EL (cell line): Measurements from ENCODE around the gene ADRA2A.

ENCODE experiments used
- DNase-seq: peaks from one replicate; pipeline ENCODE4 v3.0.0-alpha.2; 2016

Gene ADRA2A

DNA sequence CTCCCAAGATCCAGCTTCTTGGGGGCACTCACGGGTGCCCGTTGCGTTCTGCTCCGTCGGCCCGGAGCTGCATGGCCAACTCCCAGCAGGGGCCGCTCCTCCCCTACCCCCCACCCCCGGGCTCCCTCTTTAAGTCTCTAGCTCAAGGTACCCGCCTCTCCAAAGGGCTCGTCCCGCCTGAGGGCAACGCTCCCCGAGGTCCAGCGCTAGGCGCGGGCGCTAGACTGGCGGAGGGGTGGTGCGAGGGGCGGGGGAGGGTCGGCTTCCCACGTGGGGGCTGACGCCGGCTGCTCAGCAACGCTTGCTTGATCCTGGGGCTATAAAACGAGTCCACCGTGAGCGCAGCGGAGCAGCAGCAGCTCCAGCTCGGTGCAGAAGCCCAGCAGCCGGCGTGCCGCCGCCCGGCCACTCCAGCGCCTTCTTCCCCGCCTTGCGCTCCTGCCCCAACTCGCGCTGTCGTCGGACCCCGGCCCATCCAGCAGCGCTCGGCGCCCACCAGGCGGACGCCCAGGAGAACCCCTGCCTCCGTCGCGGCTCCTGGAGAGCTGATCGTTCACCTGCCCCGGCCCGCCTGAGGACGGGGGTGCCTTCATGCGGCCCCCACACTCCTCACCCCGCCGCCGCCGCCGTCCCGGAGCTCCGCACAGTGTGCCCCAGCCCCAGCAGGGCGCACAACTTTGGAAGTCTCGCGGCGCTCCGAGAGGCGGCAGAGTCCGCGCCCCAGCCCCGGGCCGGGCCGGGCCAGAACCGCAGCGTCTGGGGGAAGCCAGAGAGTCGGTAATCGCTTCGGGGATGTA lies at the start of gene ADRA2A:
TSS of gene ADRA2A (plus strand) at position 348 of the 797 bp plus-strand sequence. CDS start 968 bp downstream, outside the sequence.
- peak; percentile 80 for DNase-seq

DNA sequence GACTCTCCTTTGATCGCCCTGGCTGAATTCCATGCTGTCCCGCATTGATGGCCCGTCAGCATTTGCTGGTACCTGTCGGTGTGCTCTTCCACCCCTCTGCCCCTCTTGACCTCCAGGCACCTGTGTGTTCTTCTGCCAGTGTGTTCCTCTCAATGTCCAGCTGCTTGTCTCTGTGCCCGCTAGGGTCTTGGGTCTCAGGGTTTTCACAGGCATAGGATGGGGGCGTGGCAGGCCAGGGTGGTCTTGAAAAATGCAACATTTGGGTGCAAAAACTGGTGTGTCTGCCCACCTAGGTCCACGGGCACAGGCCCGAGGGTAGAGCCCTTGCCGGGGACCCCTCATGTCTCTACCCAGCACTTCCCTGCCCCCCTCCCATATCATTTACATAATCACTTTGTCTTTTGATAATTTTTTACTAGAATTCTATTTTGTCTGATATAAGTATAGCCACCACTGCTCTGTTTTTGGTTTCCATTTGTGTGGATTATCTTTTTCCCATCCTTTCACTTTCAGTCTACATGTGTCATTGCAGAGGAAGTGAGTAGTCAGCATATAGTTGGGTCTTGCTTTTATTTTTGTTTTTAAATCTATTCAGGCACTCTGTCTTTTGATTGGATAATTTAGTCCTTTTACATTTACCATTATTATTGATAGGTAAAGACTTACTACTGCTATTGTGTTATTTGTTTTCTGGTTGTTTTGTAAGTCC lies 46.6 kb upstream of the ADRA2A start:
- no peak for DNase-seq

GRCh38 chr10:111034598-111035310 lies 42.1 kb upstream of the ADRA2A start:
- peak; percentile 53 for DNase-seq

DNA sequence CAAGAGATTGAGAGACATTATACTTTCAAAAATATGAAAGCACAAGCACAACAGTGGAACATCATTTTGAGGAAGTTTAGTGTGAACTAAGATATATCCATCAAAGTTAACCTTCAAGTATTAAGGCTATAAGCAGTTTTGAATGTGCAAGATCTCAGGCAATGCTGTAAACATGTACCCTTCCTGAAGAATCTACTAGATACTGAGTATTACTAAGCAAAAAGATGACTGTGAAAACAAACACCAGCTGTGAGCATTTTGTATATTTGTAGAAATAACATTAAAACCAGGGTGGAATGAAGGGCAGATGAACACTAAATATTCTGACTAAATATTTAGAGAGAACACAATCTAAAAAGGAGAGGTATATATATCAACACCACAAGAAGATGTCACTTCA lies 41.3 kb upstream of the ADRA2A start:
- DNase-seq = peak; percentile 33

- no peak for DNase-seq
Measured at GRCh38 chr10:111037858-111038257, 39.0 kb upstream of the ADRA2A start.

DNA sequence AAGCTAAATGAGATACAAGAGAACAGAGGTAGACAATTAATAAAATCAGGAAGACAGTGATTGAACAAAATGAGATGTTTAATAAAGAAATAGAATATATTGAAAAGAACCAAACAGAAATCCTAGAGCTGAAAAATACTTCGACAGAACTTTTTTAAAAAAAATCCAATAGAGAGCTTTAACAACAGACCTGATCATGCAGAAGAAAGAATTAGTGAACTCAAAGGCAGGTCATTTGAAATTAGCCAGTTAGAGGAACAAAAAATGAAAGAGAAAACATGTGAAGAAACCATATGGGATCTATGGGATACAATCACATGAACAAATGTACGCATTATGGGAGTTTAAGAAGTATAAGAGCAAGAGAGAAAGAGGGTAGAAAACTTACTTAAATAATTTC lies 37.3 kb upstream of the ADRA2A start:
- no peak for DNase-seq

DNA sequence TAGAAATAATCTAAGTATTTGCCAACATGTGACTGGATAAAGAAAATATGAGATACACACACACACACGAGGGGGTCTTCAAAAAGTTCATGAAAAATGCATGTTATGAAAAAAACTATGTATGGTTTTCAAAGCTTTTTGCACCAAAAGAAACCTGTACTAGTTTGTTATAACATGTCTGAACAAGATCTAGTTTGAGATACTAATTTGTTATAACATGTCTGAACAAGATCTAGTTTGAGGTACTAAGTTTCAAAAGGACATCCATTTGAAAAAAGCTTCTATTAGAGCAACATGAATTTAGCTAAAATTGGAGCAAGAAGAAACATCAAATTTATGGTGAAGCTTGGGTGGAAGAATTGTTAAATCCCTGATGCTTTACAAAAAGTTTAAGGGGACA lies 19.8 kb upstream of the ADRA2A start:
- DNase-seq = no peak

- DNase-seq = no peak
Measured at GRCh38 chr10:111063471-111063870, 13.4 kb upstream of the ADRA2A start.

- no peak for DNase-seq
Measured at GRCh38 chr10:111072232-111072631, 4.6 kb upstream of the ADRA2A start.

DNA sequence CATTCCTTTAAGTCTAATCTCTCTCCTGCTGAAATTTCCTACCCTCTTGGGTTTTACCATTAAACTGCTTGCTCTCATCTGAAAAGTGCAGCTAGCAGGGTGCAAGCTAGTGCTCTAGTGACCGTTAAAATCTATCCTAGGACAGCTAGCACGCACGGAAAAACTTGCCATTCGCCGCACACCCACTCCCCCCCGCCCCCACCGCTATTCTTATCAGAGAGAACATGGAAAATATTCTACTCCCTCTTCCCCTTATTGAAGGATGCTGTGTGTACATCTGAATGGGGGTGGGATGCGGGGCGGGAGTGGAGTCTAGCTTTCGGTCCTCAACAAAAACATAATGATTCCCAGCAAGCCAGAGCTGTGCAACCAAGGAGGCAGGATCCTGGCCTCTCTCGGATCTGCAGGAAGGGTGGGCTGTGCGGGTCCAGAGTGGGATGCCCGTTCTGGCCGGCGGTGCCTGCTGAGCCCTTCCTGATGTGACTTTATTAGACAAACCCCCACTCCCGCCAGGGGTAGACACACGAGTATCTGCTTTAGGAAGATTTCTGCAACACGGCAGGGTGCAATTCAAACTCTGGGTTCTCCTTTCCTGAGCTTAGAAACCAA lies 1.1 kb upstream of the ADRA2A start:
- no peak for DNase-seq

GRCh38 chr10:111076191-111076681 lies 593 bp upstream of the ADRA2A start:
- peak; percentile 59 for DNase-seq

DNA sequence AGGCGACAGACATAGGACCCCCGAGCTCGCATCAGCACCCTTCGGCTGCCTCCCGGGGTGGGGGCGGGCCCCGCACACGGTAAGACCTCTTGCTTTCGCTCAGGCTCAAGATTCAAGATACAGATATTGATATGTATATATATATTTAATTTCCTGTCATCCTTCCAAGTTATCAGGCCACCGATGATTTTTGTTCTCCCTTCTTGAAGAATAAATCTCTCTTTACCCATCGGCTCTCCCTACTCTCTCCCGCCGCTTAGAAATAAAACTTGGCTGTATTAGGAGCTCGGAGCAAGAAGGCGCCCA lies 603 bp downstream of the ADRA2A start:
- no peak for DNase-seq

DNA sequence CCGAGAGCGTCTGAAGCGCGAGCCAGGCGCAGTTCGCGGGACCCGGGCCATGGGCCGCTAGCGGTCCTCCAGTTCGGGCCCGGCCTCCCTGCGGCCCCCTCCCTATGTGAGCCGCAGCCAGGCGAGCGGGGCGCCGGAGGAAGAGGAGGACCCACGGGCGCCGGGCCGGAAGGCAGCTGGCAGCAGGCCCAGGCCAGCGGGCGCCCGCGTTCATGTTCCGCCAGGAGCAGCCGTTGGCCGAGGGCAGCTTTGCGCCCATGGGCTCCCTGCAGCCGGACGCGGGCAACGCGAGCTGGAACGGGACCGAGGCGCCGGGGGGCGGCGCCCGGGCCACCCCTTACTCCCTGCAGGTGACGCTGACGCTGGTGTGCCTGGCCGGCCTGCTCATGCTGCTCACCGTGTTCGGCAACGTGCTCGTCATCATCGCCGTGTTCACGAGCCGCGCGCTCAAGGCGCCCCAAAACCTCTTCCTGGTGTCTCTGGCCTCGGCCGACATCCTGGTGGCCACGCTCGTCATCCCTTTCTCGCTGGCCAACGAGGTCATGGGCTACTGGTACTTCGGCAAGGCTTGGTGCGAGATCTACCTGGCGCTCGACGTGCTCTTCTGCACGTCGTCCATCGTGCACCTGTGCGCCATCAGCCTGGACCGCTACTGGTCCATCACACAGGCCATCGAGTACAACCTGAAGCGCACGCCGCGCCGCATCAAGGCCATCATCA lies 1.1 kb downstream of the ADRA2A start:
- peak; percentile 49 for DNase-seq

DNA sequence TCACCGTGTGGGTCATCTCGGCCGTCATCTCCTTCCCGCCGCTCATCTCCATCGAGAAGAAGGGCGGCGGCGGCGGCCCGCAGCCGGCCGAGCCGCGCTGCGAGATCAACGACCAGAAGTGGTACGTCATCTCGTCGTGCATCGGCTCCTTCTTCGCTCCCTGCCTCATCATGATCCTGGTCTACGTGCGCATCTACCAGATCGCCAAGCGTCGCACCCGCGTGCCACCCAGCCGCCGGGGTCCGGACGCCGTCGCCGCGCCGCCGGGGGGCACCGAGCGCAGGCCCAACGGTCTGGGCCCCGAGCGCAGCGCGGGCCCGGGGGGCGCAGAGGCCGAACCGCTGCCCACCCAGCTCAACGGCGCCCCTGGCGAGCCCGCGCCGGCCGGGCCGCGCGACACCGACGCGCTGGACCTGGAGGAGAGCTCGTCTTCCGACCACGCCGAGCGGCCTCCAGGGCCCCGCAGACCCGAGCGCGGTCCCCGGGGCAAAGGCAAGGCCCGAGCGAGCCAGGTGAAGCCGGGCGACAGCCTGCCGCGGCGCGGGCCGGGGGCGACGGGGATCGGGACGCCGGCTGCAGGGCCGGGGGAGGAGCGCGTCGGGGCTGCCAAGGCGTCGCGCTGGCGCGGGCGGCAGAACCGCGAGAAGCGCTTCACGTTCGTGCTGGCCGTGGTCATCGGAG lies 1.8 kb downstream of the ADRA2A start:
- no peak for DNase-seq

- DNase-seq = no peak
Measured at GRCh38 chr10:111079241-111079760, 2.5 kb downstream of the ADRA2A start.

- no peak for DNase-seq
Measured at GRCh38 chr10:111079781-111080180, 3.0 kb downstream of the ADRA2A start.

DNA sequence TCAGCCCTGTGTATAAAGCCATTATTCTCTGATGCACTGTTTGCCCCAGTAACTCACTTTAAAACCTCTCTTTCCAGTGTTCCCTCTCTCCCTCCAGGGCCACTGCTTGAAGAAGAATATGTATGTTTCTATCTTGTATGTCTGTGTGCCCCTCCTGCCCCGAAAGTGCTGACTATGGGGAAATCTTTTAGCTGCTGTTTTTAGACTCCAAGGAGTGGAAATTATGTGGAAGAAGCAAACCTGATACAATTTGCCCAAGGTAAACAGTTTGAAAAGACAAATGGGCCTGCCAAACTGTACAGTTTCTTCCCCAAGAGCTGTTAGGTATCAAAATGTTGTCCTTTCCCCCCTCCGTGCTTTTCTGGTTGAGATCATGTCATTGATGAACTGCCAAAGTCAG lies 3.4 kb downstream of the ADRA2A start:
- DNase-seq = no peak

- DNase-seq = no peak
Measured at GRCh38 chr10:111081595-111081994, 4.8 kb downstream of the ADRA2A start.

DNA sequence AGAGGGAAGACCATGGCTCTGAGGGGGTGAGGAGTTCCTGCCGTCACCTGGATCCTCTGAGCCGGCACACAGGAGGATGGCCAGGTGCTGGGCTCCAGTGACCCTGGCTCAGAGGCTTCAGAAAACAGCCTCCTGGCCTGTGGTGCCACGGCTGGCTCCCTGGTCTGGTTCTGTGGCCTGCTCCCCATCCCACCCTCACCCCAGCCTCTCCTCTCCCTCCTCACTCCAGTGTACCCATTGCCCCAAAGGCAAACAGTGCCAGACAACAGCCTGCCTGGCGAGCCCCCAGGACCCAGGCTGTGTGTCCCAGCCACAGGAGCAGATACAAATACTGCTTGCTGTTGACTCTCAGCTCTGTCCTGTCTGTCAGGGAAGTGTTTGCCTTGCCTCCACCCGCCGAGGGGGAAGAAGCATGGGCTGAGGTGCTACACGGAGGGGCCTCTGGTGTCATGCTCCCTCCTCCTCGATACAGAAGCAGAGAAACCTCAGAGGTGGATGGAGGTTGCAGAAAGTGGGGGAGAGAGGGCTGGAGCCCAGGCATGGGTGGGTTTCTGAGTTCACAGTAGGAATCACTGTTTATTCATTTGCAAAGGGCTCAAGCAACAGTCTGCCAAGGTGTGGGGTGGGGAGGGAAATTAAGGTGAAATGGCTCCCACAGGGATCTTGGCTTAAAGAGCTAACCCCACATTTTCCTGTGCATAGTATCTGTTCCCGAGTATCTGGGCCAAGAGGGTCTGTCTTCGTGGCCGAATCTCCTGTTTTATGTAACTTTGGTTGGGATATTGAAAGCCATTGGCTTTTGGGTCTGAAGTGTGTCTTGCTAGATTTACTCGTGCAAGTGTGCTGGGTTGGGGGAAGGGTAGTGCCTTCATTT lies 5.5 kb downstream of the ADRA2A start:
- DNase-seq = no peak

DNA sequence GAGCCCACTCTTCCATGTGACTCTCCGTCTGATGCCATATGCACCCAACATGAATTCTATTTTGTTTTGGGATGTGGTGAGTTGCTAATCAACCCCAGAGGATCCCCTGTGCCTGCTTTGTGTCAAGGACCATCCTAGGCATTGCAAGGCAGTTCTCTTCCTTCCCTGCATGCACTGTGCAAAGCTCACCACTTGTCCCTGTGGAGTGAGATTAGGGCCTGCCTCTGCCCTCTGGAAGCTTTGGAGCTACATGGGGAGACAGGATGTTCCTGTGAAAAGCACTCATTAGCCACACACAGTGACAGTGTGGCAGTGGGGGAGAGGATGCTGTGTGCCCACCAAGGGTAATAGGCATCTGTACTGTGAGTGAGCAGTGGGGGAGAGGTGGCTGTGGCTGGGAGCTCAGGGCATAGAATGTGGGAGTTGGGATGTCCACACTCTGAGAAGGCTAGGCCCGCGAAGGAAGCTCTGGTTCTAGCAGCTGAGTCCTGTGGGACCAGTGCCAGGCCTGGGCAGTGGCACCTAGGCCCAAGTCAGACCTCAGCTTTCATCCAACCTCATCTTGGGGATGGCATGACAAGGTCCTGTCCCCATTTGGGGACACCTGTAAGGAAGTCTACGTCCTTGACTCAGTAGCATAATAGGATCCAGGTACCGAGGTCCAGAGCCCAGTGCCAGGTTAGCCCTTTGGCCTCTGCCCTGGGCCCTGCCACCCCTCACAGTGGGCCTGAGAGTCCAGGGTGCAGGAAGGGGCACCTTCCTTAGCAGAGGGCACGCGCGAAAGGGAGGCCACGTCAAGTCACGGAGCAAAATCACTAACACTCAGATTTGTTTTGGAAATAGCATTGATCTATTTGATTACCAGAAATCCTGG lies 6.6 kb downstream of the ADRA2A start:
- no peak for DNase-seq
